HG03342 (cell line): ENCODE measurements around the gene ZBTB20.
"Not testable (repeated sequence)": the region's sequence is repeated elsewhere in the genome, so short reads cannot be mapped to it uniquely, and the experiment has no call there.

Experiments
- ATAC-seq: cut with Tn5 transposase; IDR thresholded peaks from one replicate; pipeline ENCODE4 v1.9.1; 2021; ENCODE audit warnings: mild to moderate bottlenecking, moderate library complexity; ENCODE audit not compliant: unreplicated experiment

The ZBTB20 gene

DNA sequence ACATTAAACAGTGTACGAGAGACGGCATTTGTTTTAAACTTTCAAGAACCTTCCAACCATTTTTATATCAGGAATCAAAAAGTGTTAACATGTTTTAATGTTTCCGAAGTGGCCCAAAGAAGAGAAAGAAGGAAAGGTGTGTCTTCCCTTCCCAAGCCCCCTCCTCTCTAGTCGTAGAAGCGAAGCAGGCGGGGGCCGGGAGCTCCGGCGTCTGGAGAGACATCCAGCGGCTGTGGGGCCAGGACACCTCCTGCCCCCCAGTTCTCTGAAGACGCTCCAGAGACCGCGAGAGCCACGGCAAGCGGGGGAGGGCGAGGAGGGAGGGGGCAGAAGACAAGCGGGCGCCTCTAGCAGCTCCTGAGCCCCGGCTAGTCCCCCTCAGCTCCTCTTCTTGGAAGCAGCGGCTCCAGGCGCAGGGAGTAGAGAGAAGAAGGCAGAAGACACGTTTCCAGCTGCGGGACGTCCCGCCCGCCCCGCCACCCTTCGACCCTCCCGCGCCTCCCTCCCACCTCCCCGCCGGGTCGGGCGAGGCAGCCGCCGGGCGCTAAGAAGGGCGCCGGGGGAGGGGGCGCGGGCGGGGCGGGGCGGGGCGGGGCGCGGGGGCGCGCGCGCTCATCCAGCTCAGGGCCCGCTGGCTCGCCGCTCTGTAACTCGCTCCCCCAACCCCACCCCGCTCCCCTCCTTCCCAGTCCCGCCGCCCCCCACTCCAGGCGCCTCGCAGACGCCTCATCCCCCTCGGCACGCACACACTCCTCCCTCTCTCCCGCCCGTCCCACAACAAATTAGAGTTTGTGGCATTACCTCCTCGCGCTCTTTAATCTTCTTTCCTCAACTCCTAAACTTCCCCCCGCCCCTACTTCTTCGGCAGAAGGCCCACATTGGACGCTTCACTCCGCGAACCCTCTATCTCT, at the start of gene ZBTB20:
Gene ZBTB20, minus strand, starts transcription at position 871 of the 911 bp plus-strand sequence.
- peak; percentile 21 for ATAC-seq

- no peak for ATAC-seq
Observed at GRCh38 chr3:115194476-115194875, 47.4 kb upstream of the ZBTB20 start.

DNA sequence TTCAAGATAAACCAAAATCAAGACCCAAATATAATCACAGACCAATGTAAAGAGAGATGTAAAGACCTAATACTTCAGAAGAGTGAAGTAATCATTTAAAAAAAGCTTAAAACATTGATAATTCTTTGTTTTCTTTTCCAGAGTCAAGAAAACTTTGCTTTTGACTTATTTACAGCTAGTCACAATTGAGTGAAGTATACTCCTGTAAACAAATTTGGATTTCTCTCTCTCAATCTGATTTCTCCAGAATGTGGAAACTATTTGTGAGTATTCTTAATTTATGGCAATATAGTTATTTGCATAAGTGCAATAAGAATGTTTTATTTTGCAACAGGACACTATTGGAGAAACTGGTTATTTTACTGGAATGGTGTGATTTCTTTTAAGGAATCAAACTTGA, 43.7 kb upstream of the ZBTB20 start:
- no peak for ATAC-seq

DNA sequence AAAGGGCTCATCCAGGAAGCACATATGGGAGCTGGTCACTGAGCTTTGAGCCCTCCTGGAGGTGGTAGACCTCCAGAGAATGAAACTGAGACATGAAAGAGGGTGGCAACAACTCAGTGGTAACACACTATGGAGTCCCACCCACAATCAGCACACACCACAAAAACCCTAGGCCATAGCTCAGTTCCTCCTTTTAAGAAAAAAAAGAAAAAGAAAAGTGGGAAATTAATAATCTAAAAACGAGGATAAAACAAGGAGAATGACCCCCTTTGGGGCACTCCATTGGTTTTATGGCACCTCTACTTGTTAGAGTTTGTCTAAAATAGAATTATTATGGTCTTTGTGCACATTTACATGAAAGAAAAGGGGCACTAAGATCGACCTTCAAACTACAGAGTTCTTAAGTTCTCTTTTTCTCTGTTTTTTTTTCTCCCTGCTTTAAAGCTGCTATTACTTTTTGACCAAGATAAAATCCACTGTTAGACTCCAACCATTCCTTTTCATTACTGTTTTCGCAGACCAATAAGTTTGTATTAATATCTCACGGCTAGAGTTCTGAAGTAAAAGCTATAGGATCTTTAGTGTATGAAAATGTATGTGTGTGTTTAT, 40.2 kb upstream of the ZBTB20 start:
- peak; percentile 100 for ATAC-seq

DNA sequence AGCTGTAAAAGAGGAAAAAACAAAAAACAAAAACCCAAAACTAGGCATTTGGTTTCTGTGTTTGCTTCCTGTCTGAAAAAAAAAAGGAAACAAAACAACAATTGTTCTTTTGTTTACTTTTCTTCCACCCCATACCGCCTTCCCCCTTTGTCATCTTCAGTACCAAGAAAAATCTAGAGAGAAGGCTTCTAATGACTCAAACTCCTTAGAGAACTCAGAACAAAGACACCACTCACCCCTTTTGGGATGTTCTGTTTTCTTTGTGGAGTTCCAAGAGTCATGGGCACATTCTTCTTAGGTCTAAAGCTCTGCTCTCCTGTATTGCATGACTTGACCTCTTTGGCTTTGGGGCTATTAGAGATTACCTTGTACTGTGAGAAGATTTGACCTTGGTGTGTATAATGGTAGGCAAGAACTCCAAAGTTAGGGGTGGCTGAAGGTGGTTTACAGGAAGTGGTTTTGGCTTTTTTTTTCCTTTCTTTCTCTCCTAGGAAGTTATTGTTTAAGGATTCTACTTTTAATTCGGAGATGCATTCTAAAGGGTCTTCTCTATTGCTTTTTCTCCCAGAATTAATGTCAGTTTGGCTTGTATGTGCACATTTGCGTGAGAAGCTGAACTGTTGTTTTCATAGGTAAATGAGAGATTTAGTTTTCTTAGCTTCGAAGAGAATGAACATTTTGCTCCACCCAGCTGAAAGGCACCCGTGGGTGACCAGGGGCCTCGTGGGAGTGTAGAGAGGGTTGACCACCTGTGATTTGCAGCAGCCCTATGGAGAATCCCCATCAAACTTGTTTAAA, 39.5 kb upstream of the ZBTB20 start:
- peak; percentile 33 for ATAC-seq

- not testable (repeated sequence) for ATAC-seq
Observed at GRCh38 chr3:115184859-115185572, 37.9 kb upstream of the ZBTB20 start.

DNA sequence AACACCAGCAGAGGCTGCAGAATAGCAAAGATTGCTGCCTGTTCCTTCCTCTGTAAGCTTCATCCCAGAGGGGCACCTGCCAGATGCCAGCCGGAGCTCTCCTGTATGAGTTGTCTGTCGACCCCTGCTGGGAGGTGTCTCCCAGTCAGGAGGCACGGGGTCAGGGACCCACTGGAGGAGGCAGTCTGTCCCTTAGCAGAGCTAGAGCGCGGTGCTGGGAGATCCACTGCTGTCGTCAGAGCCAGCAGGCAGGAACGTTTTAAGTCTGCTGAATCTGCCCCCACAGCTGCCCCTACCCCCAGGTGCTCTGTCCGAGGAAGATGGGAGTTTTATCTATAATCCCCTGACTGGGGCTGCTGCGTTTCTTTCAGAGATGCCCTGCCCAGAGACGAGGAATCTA, 31.8 kb upstream of the ZBTB20 start:
- ATAC-seq = not testable (repeated sequence)

DNA sequence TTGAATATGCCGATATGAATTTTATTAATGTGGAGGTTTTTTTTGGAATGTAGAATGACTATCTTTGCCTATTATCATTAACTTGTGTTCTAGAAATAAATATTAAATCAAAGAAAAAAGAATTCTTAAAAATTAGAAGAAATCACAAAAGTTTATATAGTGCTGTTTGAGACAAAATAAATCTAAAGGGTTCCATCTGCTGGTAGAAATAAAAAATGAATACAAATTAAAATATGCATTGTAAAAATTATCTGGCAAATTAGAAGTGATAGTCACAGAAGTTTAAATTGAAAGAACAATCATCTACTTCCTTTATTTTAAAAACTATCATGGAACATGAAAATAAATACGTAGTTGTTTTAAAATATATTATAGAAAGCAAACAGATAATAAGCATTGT, 22.7 kb upstream of the ZBTB20 start:
- no peak for ATAC-seq

- ATAC-seq = no peak
Observed at GRCh38 chr3:115165701-115166100, 18.6 kb upstream of the ZBTB20 start.

DNA sequence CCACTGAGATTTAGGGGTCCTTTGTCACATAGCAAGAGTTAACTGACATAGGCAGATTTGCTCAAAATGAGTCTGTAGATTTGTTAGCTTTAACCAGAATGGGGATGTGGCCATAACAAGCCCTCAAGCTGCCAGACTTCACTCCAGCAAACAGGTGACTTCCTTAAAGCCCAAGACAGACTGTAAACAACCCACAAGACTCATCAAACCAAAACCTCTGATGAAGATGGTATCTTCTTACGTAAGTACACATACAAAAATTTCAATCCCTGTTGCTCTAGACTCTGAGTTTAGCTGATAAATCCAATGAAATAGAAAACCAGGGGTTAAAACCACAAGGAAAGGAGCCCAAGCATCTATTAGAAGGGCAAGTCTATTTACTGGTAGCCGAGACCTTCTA, 18.2 kb upstream of the ZBTB20 start:
- no peak for ATAC-seq

GRCh38 chr3:115164374-115165221, 17.5 kb upstream of the ZBTB20 start:
- no peak for ATAC-seq

GRCh38 chr3:115162759-115163158, 15.7 kb upstream of the ZBTB20 start:
- no peak for ATAC-seq

GRCh38 chr3:115161866-115162265, 14.8 kb upstream of the ZBTB20 start:
- ATAC-seq = no peak

GRCh38 chr3:115161168-115161834, 14.2 kb upstream of the ZBTB20 start:
- no peak for ATAC-seq

- peak; percentile 100 for ATAC-seq
Observed at GRCh38 chr3:115160295-115160694, 13.2 kb upstream of the ZBTB20 start.

GRCh38 chr3:115156046-115156654, 9.1 kb upstream of the ZBTB20 start:
- ATAC-seq = no peak

- ATAC-seq = no peak
Observed at GRCh38 chr3:115154611-115155010, 7.5 kb upstream of the ZBTB20 start.

DNA sequence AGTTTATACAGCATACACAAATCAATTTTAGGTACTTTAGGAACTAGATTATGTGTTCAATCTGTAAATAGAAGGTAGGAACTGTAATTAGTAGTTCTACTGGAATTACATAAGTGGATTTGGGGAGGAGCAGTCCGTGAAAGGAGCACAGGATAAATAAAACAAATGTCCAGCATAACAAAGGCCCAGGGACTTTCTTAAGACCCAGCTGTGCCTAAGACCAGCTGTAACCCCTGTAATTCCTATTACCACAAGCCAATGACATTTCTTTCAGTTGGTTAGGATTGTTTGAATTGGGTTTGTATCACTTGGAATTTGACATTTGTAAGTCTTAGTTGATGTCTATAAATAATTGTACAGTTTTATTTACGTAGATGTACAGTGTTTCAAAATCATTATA, 4.8 kb upstream of the ZBTB20 start:
- ATAC-seq = no peak
